ENCODE measurements around the gene MTHFD2.

The MTHFD2 gene

DNA sequence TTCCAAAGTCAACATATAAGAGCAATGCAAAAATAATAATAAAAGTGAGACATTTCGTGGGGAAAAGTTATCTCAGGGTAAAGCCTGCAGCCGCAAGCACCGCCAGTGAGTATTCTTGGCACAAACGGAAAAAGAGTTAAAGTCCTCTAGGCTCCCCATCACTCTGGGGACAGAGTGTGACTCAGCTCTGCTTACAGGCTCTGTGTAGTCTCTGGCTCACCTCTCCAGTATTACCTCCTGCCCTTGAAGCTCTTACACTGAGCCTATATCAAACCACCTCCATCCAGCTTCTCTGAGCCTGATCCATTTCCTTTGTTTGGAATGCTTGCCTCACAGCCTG lies 55.5 kb downstream of the MTHFD2 start:
- Histone ChIP-seq H3K27me3 (ENCODE audit: control insufficient read depth in 1 of 2, insufficient read depth in 1 of 2, low read length in 2 of 2) (peaks cover 0 to 51% of the 10 kb centered on the region in 2 experiments), H3K36me3 (ENCODE audit: control insufficient read depth in 1 of 2, insufficient read depth in 2 of 2, low read depth in 1 of 2, low read length in 2 of 2) (no peaks in the 10 kb centered on the region), H4K8ac (ENCODE audit: low read length) (no peak overlapping the region), H2AFZ (ENCODE audit: low read depth, low read length) (no peak overlapping the region), H3K23ac (ENCODE audit: low read length in 2 of 2) (no peak overlapping the region), H2BK5ac (ENCODE audit: low read depth, low read length, poor library complexity, severe bottlenecking) (no peak overlapping the region), H3K9me3 (ENCODE audit: control insufficient read depth, low read length) (no peaks in the 10 kb centered on the region), H3K4me3 (ENCODE audit: insufficient read depth in 1 of 2, low read depth in 1 of 2, low read length in 2 of 2) (no peak overlapping the region), H3K9ac (ENCODE audit: low read length) (no peak overlapping the region), H3K4me2 (ENCODE audit: low read length, poor library complexity, severe bottlenecking) (no peak overlapping the region), H3K79me1 (replicated peaks; ENCODE audit: low read length, poor library complexity, severe bottlenecking) (no peaks in the 10 kb centered on the region), H3K27ac (ENCODE audit: low read length, poor library complexity, severe bottlenecking) (no peak overlapping the region), H3K18ac (ENCODE audit: low read depth in 1 of 2, low read length in 2 of 2) (no peak overlapping the region), H2AK5ac (ENCODE audit: low read length, severe bottlenecking) (no peak overlapping the region), H2BK12ac (ENCODE audit: low read length in 2 of 2) (no peak overlapping the region), H4K91ac (ENCODE audit: low read length) (no peak overlapping the region), H2BK120ac (ENCODE audit: low read depth, low read length) (no peak overlapping the region), H3K4me1 (ENCODE audit: control insufficient read depth, insufficient read depth, low read depth, low read length) (peaks cover 2% of the 10 kb centered on the region), H3K4ac (ENCODE audit: low read depth in 1 of 2, low read length in 2 of 2) (no peak overlapping the region), H3K14ac (ENCODE audit: low read length in 2 of 2) (no peak overlapping the region), H2BK15ac (ENCODE audit: low read depth, poor library complexity, severe bottlenecking) (no peak overlapping the region)
- 84% methylated on average over 4 of the region's 4 CpGs for WGBS
- no peak for DNase-seq

DNA sequence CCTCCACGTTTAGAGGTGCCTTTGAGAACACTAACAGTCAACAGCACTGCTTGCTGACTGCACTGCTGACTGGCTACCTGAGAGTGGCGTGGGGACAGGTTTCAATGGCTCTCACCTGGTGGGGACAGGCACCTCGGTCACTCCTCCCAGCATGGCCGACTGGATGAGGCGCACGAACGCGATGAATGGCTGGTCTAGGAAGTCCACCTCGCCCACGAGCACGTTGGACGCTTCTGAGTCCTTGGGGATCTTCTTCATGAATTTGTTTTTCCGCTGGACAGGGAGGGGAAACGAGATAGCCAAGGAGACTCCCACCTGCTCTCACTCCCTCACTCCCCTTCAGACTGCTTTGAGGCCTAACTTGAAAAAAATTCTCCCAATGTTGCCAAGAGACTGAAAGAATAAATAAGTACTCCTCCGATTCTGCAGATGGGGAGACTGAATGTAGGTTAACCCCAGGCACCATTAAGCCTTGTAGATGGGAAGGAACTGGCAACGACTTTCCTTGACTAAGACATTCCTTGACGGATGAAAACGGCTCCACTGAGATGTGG lies 57.3 kb downstream of the MTHFD2 start:
- Histone ChIP-seq H3K4me1 (ENCODE audit: control insufficient read depth, insufficient read depth, low read depth, low read length) (no peaks in the 10 kb centered on the region), H3K27ac (ENCODE audit: low read length, poor library complexity, severe bottlenecking) (no peak overlapping the region), H3K9ac (ENCODE audit: low read length) (no peak overlapping the region), H2BK12ac (ENCODE audit: low read length in 2 of 2) (no peak overlapping the region), H4K91ac (ENCODE audit: low read length) (peak overlapping the region; percentile 71), H2BK15ac (ENCODE audit: low read depth, poor library complexity, severe bottlenecking) (no peak overlapping the region), H2AK5ac (ENCODE audit: low read length, severe bottlenecking) (no peak overlapping the region), H2BK5ac (ENCODE audit: low read depth, low read length, poor library complexity, severe bottlenecking) (no peak overlapping the region), H3K27me3 (ENCODE audit: control insufficient read depth in 1 of 2, insufficient read depth in 1 of 2, low read length in 2 of 2) (peaks cover 0 to 55% of the 10 kb centered on the region in 2 experiments), H3K4ac (ENCODE audit: low read depth in 1 of 2, low read length in 2 of 2) (no peak overlapping the region), H3K18ac (ENCODE audit: low read depth in 1 of 2, low read length in 2 of 2) (no peak overlapping the region), H3K14ac (ENCODE audit: low read length in 2 of 2) (no peak overlapping the region), H3K4me2 (ENCODE audit: low read length, poor library complexity, severe bottlenecking) (no peak overlapping the region), H3K36me3 (ENCODE audit: control insufficient read depth in 1 of 2, insufficient read depth in 2 of 2, low read depth in 1 of 2, low read length in 2 of 2) (no peaks in the 10 kb centered on the region), H4K8ac (ENCODE audit: low read length) (no peak overlapping the region), H2BK120ac (ENCODE audit: low read depth, low read length) (no peak overlapping the region), H3K79me1 (replicated peaks; ENCODE audit: low read length, poor library complexity, severe bottlenecking) (no peaks in the 10 kb centered on the region), H2AFZ (ENCODE audit: low read depth, low read length) (no peak overlapping the region), H3K9me3 (ENCODE audit: control insufficient read depth, low read length) (no peaks in the 10 kb centered on the region), H3K4me3 (ENCODE audit: insufficient read depth in 1 of 2, low read depth in 1 of 2, low read length in 2 of 2) (no peak overlapping the region), H3K23ac (ENCODE audit: low read length in 2 of 2) (no peak overlapping the region)
- 90% methylated on average over 18 of the region's 18 CpGs for WGBS
- no peak for DNase-seq

DNA sequence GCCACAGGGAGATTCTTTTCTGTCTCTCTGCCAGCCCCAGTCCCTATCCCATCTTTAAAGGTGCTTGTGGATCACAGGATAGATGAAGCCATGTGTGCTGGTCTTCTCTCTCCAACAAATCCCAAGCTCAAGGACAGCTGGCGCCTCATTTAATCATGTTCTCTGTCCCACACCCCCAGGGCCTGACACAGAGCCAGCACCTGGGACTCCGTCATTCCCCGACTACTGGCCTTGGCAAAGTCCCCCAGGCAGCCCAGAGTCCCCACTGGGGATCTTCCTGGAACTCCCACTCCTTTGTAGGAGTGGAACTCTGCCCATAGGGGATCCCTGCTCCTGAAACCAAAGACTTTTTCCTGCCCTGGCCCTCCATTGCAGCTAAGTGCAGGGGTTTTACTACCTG lies 60.8 kb downstream of the MTHFD2 start:
- Histone ChIP-seq H4K91ac (ENCODE audit: low read length) (no peak overlapping the region), H2BK120ac (ENCODE audit: low read depth, low read length) (no peak overlapping the region), H2BK15ac (ENCODE audit: low read depth, poor library complexity, severe bottlenecking) (no peak overlapping the region), H4K8ac (ENCODE audit: low read length) (no peak overlapping the region), H2BK5ac (ENCODE audit: low read depth, low read length, poor library complexity, severe bottlenecking) (no peak overlapping the region), H2AFZ (ENCODE audit: low read depth, low read length) (no peak overlapping the region), H3K79me1 (replicated peaks; ENCODE audit: low read length, poor library complexity, severe bottlenecking) (no peaks in the 10 kb centered on the region), H2BK12ac (ENCODE audit: low read length in 2 of 2) (no peak overlapping the region), H3K9ac (ENCODE audit: low read length) (no peak overlapping the region), H3K4me3 (ENCODE audit: insufficient read depth in 1 of 2, low read depth in 1 of 2, low read length in 2 of 2) (no peak overlapping the region), H2AK5ac (ENCODE audit: low read length, severe bottlenecking) (no peak overlapping the region), H3K14ac (ENCODE audit: low read length in 2 of 2) (no peak overlapping the region), H3K4ac (ENCODE audit: low read depth in 1 of 2, low read length in 2 of 2) (no peak overlapping the region), H3K23ac (ENCODE audit: low read length in 2 of 2) (no peak overlapping the region), H3K4me2 (ENCODE audit: low read length, poor library complexity, severe bottlenecking) (no peak overlapping the region), H3K27ac (ENCODE audit: low read length, poor library complexity, severe bottlenecking) (no peak overlapping the region), H3K36me3 (ENCODE audit: control insufficient read depth in 1 of 2, insufficient read depth in 2 of 2, low read depth in 1 of 2, low read length in 2 of 2) (no peaks in the 10 kb centered on the region), H3K27me3 (ENCODE audit: control insufficient read depth in 1 of 2, insufficient read depth in 1 of 2, low read length in 2 of 2) (peaks cover 0 to 43% of the 10 kb centered on the region in 2 experiments), H3K9me3 (ENCODE audit: control insufficient read depth, low read length) (no peaks in the 10 kb centered on the region), H3K4me1 (ENCODE audit: control insufficient read depth, insufficient read depth, low read depth, low read length) (no peaks in the 10 kb centered on the region), H3K18ac (ENCODE audit: low read depth in 1 of 2, low read length in 2 of 2) (no peak overlapping the region)
- DNase-seq, result no peak
- 91% methylated on average over 3 of the region's 3 CpGs for WGBS

DNA sequence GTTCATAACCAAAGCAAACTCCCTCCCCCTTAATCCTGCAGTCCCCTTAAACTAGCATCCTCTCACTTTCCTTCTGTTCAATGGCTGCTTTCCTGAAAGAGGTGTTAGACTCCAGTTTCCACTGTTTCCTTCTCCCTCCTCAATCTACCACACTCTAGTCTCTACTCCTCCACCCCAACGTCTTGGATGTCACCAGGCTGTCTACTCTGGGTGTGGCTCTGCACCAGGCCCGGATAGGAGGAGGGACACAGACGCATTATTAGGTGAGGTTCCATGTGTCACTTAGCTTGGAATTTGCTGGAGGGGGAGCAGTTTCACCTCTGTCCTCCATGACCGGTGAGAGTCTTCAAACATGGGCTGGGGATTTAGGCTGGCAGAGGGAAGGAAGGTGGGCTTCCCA lies 61.3 kb downstream of the MTHFD2 start:
- no peak overlapping the region for H4K91ac ChIP-seq (ENCODE audit: low read length)

More for the DNA sequence above, 61.3 kb downstream of the MTHFD2 start:
- H2BK12ac ChIP-seq (ENCODE audit: low read length in 2 of 2), result no peak overlapping the region
- WGBS, result 91% methylated on average over 4 of the region's 4 CpGs
- H3K4me2 ChIP-seq (ENCODE audit: low read length, poor library complexity, severe bottlenecking), result no peak overlapping the region
- no peaks in the 10 kb centered on the region for H3K4me1 ChIP-seq (ENCODE audit: control insufficient read depth, insufficient read depth, low read depth, low read length)
- no peaks in the 10 kb centered on the region for H3K79me1 ChIP-seq (replicated peaks; ENCODE audit: low read length, poor library complexity, severe bottlenecking)
- no peak for DNase-seq
- H3K18ac ChIP-seq (ENCODE audit: low read depth in 1 of 2, low read length in 2 of 2), result no peak overlapping the region
- no peak overlapping the region for H3K4ac ChIP-seq (ENCODE audit: low read depth in 1 of 2, low read length in 2 of 2)
- H3K9ac ChIP-seq (ENCODE audit: low read length), result no peak overlapping the region
- peaks cover 0 to 40% of the 10 kb centered on the region in 2 experiments for H3K27me3 ChIP-seq (ENCODE audit: control insufficient read depth in 1 of 2, insufficient read depth in 1 of 2, low read length in 2 of 2)
- no peak overlapping the region for H3K27ac ChIP-seq (ENCODE audit: low read length, poor library complexity, severe bottlenecking)
- no peaks in the 10 kb centered on the region for H3K36me3 ChIP-seq (ENCODE audit: control insufficient read depth in 1 of 2, insufficient read depth in 2 of 2, low read depth in 1 of 2, low read length in 2 of 2)
- no peak overlapping the region for H2AK5ac ChIP-seq (ENCODE audit: low read length, severe bottlenecking)
- H3K14ac ChIP-seq (ENCODE audit: low read length in 2 of 2), result no peak overlapping the region
- H3K4me3 ChIP-seq (ENCODE audit: insufficient read depth in 1 of 2, low read depth in 1 of 2, low read length in 2 of 2), result no peak overlapping the region
- H2BK120ac ChIP-seq (ENCODE audit: low read depth, low read length), result no peak overlapping the region
- H2BK5ac ChIP-seq (ENCODE audit: low read depth, low read length, poor library complexity, severe bottlenecking), result no peak overlapping the region
- no peaks in the 10 kb centered on the region for H3K9me3 ChIP-seq (ENCODE audit: control insufficient read depth, low read length)
- H4K8ac ChIP-seq (ENCODE audit: low read length), result no peak overlapping the region
- H3K23ac ChIP-seq (ENCODE audit: low read length in 2 of 2), result no peak overlapping the region
- no peak overlapping the region for H2AFZ ChIP-seq (ENCODE audit: low read depth, low read length)
- H2BK15ac ChIP-seq (ENCODE audit: low read depth, poor library complexity, severe bottlenecking), result no peak overlapping the region

Data from mesenchymal stem cell (in vitro differentiated cells and primary cell).